ENCODE results near the gene ZNF783.

GRCh38 chr7:149240637-149241036 is 21.4 kb upstream of the ZNF783 start:
- TF ChIP-seq EZH2 (optimal IDR thresholded peaks at IDR 0.05; ENCODE audit: low read depth, low read length) (no peak), EZH2phosphoT487 (IDR thresholded peaks at IDR 0.05; ENCODE audit: low read length) (no peak)
